Stomach (tissue), 4 donors: ENCODE measurements around the gene NDNF.

Experiments used
- POLR2A ChIP-seq, 4 donors: fragments of 450-650 bp; IDR thresholded peaks; one replicate each; pipeline ENCODE4 v1.6.1; 2016; ENCODE audit warnings: antibody characterized with exemption in 4 of 4, control low read depth in 2 of 4, mild to moderate bottlenecking in 1 of 4, moderate library complexity in 1 of 4
- TF ChIP-seq, protein P1 (sequence below), 7 experiments: fragments of 450-650 bp in 4 of 7; fragments of 200-600 bp in 3 of 7; sonication (generic) in 3 of 7; IDR thresholded peaks; one replicate each; pipeline ENCODE4 v1.5.1; 2016 to 2019; ENCODE audit warnings: antibody characterized with exemption in 7 of 7, control low read depth in 2 of 7, mild to moderate bottlenecking in 1 of 7

- TF ChIP-seq, protein P1, sequence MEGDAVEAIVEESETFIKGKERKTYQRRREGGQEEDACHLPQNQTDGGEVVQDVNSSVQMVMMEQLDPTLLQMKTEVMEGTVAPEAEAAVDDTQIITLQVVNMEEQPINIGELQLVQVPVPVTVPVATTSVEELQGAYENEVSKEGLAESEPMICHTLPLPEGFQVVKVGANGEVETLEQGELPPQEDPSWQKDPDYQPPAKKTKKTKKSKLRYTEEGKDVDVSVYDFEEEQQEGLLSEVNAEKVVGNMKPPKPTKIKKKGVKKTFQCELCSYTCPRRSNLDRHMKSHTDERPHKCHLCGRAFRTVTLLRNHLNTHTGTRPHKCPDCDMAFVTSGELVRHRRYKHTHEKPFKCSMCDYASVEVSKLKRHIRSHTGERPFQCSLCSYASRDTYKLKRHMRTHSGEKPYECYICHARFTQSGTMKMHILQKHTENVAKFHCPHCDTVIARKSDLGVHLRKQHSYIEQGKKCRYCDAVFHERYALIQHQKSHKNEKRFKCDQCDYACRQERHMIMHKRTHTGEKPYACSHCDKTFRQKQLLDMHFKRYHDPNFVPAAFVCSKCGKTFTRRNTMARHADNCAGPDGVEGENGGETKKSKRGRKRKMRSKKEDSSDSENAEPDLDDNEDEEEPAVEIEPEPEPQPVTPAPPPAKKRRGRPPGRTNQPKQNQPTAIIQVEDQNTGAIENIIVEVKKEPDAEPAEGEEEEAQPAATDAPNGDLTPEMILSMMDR (IDR thresholded peaks at IDR 0.05) = no peak
- no peak for TF ChIP-seq POLR2A (IDR thresholded peaks at IDR 0.05)
These were observed 27.9 kb upstream of the NDNF start for GRCh38 chr4:121100093-121100775.
